NB4 (cell line): Measurements from ENCODE around the gene MBNL2.

Source experiments
- DNase-seq: peaks from one replicate; pipeline ENCODE4 v3.0.0; 2010; ENCODE audit warnings: low read depth
- H3K4me3 ChIP-seq: one replicate; pipeline ENCODE4 v1.5.1; 2011; ENCODE audit warnings: mild to moderate bottlenecking, low read depth, low read length, moderate library complexity
- MYC ChIP-seq: IDR thresholded peaks from 2 replicates; pipeline ENCODE4 v1.6.1; 2011; ENCODE audit warnings: low read depth, low read length
- POLR2A ChIP-seq: IDR thresholded peaks from 2 replicates; pipeline ENCODE4 v1.6.1; 2011; ENCODE audit warnings: mild to moderate bottlenecking; ENCODE audit not compliant: insufficient read length; ENCODE audit errors: extremely low read depth
- TF ChIP-seq, protein P1 (sequence below): IDR thresholded peaks from 2 replicates; pipeline ENCODE4 v1.6.1; 2011; ENCODE audit warnings: low read depth, low read length
- TF ChIP-seq, protein P2 (sequence below): IDR thresholded peaks from one replicate; pipeline ENCODE4 v1.5.1; 2012; ENCODE audit warnings: low read depth, low read length

MBNL2 gene

DNA sequence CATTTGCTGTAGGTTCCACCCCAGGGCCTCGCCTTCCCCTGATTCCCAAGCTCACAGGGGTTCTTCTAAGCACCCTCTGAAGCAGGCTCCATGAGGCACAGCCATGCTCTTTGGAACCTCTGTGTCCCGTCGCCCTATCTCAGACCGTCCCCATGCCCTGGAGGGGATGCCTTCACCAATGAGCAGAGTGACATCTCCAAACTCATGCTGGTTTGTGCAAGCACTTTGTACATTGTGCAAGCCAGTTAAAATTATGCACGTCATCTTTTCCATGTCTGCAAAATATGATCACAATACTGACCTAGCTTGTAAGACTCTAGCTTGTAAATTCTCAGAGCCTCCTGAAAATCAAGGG lies 165.3 kb downstream of the MBNL2 start:
- TF ChIP-seq, protein P1, sequence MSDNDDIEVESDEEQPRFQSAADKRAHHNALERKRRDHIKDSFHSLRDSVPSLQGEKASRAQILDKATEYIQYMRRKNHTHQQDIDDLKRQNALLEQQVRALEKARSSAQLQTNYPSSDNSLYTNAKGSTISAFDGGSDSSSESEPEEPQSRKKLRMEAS = peak; percentile 69; the same call in 1 of the 2 replicates
- TF ChIP-seq, protein P2, sequence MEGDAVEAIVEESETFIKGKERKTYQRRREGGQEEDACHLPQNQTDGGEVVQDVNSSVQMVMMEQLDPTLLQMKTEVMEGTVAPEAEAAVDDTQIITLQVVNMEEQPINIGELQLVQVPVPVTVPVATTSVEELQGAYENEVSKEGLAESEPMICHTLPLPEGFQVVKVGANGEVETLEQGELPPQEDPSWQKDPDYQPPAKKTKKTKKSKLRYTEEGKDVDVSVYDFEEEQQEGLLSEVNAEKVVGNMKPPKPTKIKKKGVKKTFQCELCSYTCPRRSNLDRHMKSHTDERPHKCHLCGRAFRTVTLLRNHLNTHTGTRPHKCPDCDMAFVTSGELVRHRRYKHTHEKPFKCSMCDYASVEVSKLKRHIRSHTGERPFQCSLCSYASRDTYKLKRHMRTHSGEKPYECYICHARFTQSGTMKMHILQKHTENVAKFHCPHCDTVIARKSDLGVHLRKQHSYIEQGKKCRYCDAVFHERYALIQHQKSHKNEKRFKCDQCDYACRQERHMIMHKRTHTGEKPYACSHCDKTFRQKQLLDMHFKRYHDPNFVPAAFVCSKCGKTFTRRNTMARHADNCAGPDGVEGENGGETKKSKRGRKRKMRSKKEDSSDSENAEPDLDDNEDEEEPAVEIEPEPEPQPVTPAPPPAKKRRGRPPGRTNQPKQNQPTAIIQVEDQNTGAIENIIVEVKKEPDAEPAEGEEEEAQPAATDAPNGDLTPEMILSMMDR = no peak
- TF ChIP-seq POLR2A (peak; percentile 18), MYC (peak; percentile 71)
- peak overlapping the region; percentile 52 for H3K4me3 ChIP-seq
- peak; percentile 97 for DNase-seq

DNA sequence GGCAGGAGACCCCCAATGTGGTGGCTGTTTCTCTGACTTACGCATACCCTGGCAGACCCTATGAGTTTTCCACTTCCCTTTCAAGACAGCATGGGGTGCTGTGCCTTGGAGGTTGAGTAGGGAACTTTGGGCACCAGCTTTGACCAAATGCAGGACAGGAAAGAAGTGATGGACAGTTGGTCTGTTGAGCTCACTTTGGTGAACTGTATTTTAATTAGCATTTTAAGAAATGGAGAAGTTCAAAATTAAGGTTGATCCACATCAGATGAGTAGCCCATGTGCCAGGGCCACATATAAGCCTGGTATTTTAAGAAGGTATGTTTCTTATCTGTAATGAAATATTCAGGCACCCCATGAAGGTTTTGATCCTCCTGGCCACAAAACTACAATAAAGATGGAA lies 165.8 kb downstream of the MBNL2 start:
- peak; percentile 91 for DNase-seq
- H3K4me3 ChIP-seq = peak overlapping the region; percentile 52
- TF ChIP-seq, protein P1 = peak; percentile 76; the same call in 1 of the 2 replicates
- TF ChIP-seq, protein P2 = no peak
- TF ChIP-seq POLR2A (no peak), MYC (peak; percentile 73)

DNA sequence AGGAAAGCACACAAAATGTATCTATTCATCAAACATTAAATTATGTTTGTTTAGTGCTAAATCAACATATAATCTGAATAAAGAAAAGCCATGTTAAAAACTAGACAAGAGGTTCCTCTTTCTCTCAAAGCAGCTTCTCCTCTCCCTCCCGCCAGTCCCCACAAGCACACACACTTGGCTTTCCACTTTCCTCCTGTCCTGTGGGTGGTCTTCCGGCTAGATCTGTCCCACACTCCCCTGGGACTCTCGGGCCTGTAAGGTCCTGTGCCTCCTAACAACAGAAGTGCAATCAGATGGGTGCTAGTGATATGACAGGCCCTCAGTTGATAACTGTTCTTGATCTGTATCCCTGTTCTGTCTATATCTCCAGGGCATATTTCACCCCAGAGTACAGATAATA lies 166.2 kb downstream of the MBNL2 start:
- peak; percentile 17 for TF ChIP-seq POLR2A
- TF ChIP-seq MYC = peak; percentile 87
- TF ChIP-seq, protein P2 = no peak
- TF ChIP-seq, protein P1 = peak; percentile 80
- DNase-seq = peak; percentile 100
- H3K4me3 ChIP-seq = peak overlapping the region; percentile 52

DNA sequence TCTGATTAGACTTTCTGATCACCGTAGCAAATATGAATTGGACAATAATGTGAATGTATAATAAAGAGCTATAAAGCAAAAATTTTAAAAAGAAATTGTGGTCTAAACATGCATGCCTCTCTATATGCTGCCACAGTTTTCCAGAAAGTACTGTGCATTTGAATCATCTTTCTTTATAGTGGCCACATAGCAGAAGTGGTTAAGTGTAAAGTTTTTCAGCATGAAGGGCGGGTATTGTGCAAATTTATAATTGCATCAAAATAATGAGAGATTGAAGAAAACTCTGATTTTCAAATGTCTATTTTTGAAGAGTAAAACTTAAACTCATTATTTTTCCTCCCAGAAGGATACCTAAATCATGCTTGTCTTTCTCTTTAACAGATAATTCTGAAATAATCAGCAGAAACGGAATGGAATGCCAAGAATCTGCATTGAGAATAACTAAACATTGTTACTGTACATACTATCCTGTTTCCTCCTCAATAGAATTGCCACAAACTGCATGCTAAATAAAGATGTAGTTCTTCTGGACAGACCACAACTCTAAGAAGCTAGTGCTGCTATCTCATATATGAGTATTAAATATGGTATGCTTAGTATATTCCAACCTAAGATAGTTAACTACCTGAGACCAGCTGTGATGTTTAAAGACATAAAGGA lies 168.9 kb downstream of the MBNL2 start:
- peak; percentile 57 for DNase-seq
- TF ChIP-seq POLR2A = no peak
- TF ChIP-seq, protein P1 = no peak
- TF ChIP-seq, protein P2 = no peak
- no peak for TF ChIP-seq MYC
- no peak overlapping the region for H3K4me3 ChIP-seq

DNA sequence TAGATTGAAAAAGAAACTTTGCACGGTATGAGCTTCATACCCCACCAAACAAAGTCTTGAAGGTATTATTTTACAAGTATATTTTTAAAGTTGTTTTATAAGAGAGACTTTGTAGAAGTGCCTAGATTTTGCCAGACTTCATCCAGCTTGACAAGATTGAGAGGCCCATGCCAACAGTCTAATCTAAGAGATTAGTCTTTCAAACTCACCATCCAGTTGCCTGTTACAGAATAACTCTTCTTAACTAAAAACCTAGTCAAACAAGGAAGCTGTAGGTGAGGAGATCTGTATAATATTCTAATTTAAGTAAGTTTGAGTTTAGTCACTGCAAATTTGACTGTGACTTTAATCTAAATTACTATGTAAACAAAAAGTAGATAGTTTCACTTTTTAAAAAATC lies 169.9 kb downstream of the MBNL2 start:
- TF ChIP-seq POLR2A = no peak
- no peak overlapping the region for H3K4me3 ChIP-seq
- no peak for DNase-seq

DNA sequence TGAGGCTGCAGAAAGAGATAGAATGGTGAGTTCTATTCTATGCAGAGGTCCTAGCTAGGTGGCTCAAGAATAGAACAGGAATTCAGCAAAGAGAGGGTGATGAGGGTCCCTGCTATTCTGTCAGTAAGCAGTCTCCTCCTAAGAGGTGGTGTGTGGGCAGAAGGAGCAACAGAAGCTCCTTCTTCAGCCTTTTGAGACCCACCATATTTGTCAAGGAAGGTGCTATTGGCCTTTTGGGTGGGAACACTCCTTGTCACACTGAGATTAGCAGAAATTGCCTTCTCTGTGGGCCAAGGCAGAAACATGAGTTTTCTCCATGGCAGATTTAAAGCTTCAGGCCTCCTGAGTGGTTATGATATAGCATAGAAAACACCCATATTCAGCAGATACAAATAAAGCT lies 172.4 kb downstream of the MBNL2 start:
- no peak overlapping the region for H3K4me3 ChIP-seq
- no peak for DNase-seq
- TF ChIP-seq, protein P1 = no peak
- TF ChIP-seq, protein P2 = no peak
- TF ChIP-seq MYC (no peak), POLR2A (no peak)
